A673 (cell line): ENCODE data around the gene FARP2.

ENCODE experiments used
- EZH2 ChIP-seq: fragments of 200-600 bp; sonication (generic); IDR thresholded peaks from 2 replicates; pipeline ENCODE4 v1.6.1; 2017; ENCODE audit warnings: borderline replicate concordance, low read depth, mild to moderate bottlenecking, mixed read lengths, antibody characterized with exemption, low read length; ENCODE audit not compliant: poor library complexity, severe bottlenecking
- TF ChIP-seq, protein P1 (sequence below): fragments of 300-800, 200-600 bp; sonication (generic); conservative IDR thresholded peaks from 2 replicates; pipeline ENCODE4 v1.5.1; 2017; ENCODE audit warnings: low read depth, mild to moderate bottlenecking, antibody characterized with exemption, low read length, moderate library complexity, mixed read lengths

DNA sequence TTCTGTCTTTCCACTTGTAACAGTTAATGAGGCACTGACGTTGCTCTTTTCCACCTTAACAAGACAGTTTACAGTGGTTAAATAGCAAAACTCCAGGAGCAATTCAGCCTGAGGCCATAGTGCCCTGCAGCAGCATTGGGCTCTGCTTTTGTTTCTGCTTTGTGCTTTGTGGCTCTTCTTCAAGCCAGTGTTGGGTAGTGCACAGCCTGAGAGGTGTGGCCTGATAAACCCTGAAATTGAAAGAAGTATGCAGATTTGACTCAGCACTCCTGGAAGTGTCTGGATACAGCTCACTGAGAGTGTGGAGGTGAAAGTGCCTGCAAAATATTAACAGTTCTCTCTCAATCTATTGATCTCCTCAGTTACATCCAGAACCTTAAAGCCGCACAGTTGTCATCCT, 89.3 kb downstream of the FARP2 start:
- TF ChIP-seq, protein P1, sequence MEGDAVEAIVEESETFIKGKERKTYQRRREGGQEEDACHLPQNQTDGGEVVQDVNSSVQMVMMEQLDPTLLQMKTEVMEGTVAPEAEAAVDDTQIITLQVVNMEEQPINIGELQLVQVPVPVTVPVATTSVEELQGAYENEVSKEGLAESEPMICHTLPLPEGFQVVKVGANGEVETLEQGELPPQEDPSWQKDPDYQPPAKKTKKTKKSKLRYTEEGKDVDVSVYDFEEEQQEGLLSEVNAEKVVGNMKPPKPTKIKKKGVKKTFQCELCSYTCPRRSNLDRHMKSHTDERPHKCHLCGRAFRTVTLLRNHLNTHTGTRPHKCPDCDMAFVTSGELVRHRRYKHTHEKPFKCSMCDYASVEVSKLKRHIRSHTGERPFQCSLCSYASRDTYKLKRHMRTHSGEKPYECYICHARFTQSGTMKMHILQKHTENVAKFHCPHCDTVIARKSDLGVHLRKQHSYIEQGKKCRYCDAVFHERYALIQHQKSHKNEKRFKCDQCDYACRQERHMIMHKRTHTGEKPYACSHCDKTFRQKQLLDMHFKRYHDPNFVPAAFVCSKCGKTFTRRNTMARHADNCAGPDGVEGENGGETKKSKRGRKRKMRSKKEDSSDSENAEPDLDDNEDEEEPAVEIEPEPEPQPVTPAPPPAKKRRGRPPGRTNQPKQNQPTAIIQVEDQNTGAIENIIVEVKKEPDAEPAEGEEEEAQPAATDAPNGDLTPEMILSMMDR: no peak
- TF ChIP-seq EZH2: no peak
